Prostate gland (tissue), 2 donors: ENCODE results near the gene FAM161B.

ENCODE experiments used
- CTCF ChIP-seq, 4 experiments: fragments of 200-600 bp in 2 of 4; fragments of 450-650 bp in 2 of 4; sonication (generic) in 2 of 4; IDR thresholded peaks; 1 replicate in 3 of 4; 2 replicates in 1 of 4; pipeline ENCODE4 v1.5.1; 2016 to 2019; ENCODE audit warnings: antibody characterized with exemption in 4 of 4, mild to moderate bottlenecking in 2 of 4, moderate library complexity in 2 of 4
- POLR2A ChIP-seq: fragments of 450-650 bp; IDR thresholded peaks from one replicate; pipeline ENCODE4 v1.6.1; 2016; ENCODE audit warnings: antibody characterized with exemption, mild to moderate bottlenecking

GRCh38 chr14:73973497-73973896 is 23.6 kb upstream of the FAM161B start:
- TF ChIP-seq POLR2A: no peak
- no peak for TF ChIP-seq CTCF (IDR thresholded peaks at IDR 0.05)
